Measurements from ENCODE around the gene MEF2B.

DNA sequence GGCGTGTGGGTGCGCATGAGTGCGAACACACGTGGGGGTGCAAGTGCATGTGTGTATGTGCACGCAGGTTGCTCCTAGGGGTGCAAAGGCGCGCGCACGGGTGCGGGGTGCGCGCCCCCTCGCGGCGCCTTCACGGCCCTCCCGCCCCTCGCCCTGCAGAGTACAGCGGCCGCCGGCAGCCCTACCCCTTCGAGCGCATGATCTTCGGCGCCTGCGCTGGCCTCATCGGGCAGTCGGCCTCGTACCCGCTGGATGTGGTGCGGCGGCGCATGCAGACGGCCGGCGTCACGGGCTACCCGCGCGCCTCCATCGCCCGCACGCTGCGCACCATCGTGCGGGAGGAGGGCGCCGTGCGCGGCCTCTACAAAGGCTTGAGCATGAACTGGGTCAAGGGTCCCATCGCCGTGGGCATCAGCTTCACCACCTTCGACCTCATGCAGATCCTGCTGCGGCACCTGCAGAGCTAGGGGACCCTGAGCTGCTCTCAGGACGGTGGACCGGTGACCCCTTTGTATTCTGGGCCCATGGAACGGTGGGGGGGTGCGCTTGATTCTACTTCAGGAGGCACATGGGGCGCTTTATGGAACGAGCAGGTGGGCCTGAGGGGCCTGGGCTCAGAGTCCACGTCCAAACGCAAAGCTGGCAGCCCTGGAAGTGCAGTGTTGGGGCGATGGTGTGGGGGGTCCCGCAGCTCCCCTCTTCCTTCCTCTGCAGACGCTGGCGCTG is 59.5 kb downstream of the MEF2B start:
- no peak for TF ChIP-seq EZH2 (optimal IDR thresholded peaks at IDR 0.05; ENCODE audit: low read depth, low read length)
- TF ChIP-seq CTCF (IDR thresholded peaks at IDR 0.05; ENCODE audit: low read length), result no peak

Data from MM.1S (cell line).